Bronchial epithelial cell (primary cell): ENCODE data around the gene MTFMT. TPM values are rescaled to one million over a fixed set of nuclear protein-coding genes. Genes with fewer than 3 reads are reported as not detected.
"Not testable (repeated sequence)": the region's sequence is repeated elsewhere in the genome, so short reads cannot be mapped to it uniquely, and the experiment has no call there.

ENCODE experiments used
- DNase-seq: peaks from one replicate; pipeline ENCODE4 v3.0.0-alpha.2; 2010; ENCODE audit warnings: low read depth
- FAIRE-seq: peaks from 2 replicates; lab custom pipeline; 2011; peaks lifted over from hg19 to GRCh38; lab: Jason Lieb, UNC
- H3K27me3 ChIP-seq: 2 replicates; pipeline ENCODE4 v1.5.1; 2011; ENCODE audit warnings: low read length; ENCODE audit not compliant: control insufficient read depth, insufficient read depth
- H3K36me3 ChIP-seq: 2 replicates; pipeline ENCODE4 v1.5.1; 2011; ENCODE audit warnings: low read length; ENCODE audit not compliant: control insufficient read depth, insufficient read depth
- H3K4me3 ChIP-seq: 2 replicates; pipeline ENCODE4 v1.5.1; 2011; ENCODE audit warnings: mild to moderate bottlenecking, low read depth, low read length, control low read depth
- CTCF ChIP-seq: IDR thresholded peaks from 2 replicates; pipeline ENCODE4 v1.5.1; 2011; ENCODE audit warnings: mild to moderate bottlenecking, moderate library complexity, low read length, control low read depth, inconsistent platforms; ENCODE audit not compliant: insufficient read depth, severe bottlenecking
- total RNA-seq: library from RNA; depleted of rRNA; stranded (reverse); fragments of >200 nt; gene quantifications from 2 replicates; pipeline ENCODE4 v1.2.1, GENCODE V29; 2014

The MTFMT gene
- total RNA-seq, 1 donor from 2014 or later = 17.4 TPM

GRCh38 chr15:65048241-65048640 lies 18.8 kb upstream of the MTFMT start:
- DNase-seq (no peak), FAIRE-seq (no peak)
- Histone ChIP-seq H3K4me3 (no peak overlapping the region), H3K36me3 (no peaks in the 10 kb centered on the region), H3K27me3 (no peaks in the 10 kb centered on the region)
- TF ChIP-seq CTCF = no peak

- no peak for TF ChIP-seq CTCF
- no peak for FAIRE-seq
- Histone ChIP-seq H3K36me3 (no peaks in the 10 kb centered on the region), H3K4me3 (no peak within 1 kb of the TSS), H3K27me3 (no peaks in the 10 kb centered on the region)
- no peak for DNase-seq
These were observed 15.5 kb upstream of the MTFMT start, which contains the start of gene SLC51B for GRCh38 chr15:65044724-65045481. TSS of gene SLC51B (plus strand) at chr15:65045387. CDS start at chr15:65050005, 4,618 bp downstream.

- DNase-seq = peak; percentile 96
- H3K36me3 ChIP-seq, H3K27me3 ChIP-seq, H3K4me3 ChIP-seq, FAIRE-seq: not testable (repeated sequence)
These were observed 14.8 kb upstream of the MTFMT start for GRCh38 chr15:65044218-65044617.

- H3K36me3 ChIP-seq = no peaks in the 10 kb centered on the region
- no peak for TF ChIP-seq CTCF
- H3K4me3 ChIP-seq = no peak overlapping the region
- DNase-seq (no peak), FAIRE-seq (no peak)
- H3K27me3 ChIP-seq = no peaks in the 10 kb centered on the region
These were observed 13.4 kb upstream of the MTFMT start for GRCh38 chr15:65042776-65043327.

GRCh38 chr15:65041787-65042186 lies 12.3 kb upstream of the MTFMT start:
- no peak for DNase-seq
- Histone ChIP-seq H3K27me3 (no peaks in the 10 kb centered on the region), H3K4me3 (no peak overlapping the region), H3K36me3 (no peaks in the 10 kb centered on the region)
- FAIRE-seq = no peak
- no peak for TF ChIP-seq CTCF

GRCh38 chr15:65040461-65040860 lies 11.0 kb upstream of the MTFMT start:
- DNase-seq = peak; percentile 77
- no peak for FAIRE-seq
- Histone ChIP-seq H3K36me3 (no peaks in the 10 kb centered on the region), H3K27me3 (no peaks in the 10 kb centered on the region), H3K4me3 (no peak overlapping the region)
- no peak for TF ChIP-seq CTCF
